ENCODE data around the gene KATNB1. TPM values are rescaled to one million over a fixed set of nuclear protein-coding genes. Genes with fewer than 3 reads are reported as not detected.
"Not testable (repeated sequence)": the region's sequence is repeated elsewhere in the genome, so short reads cannot be mapped to it uniquely, and the experiment has no call there.

KATNB1 gene
- total and polyA plus RNA-seq, 10 donors: 10.6 to 23.1 (median 17.0) TPM

GRCh38 chr16:57709663-57710062 lies 25.9 kb upstream of the KATNB1 start:
- no peaks in the 10 kb centered on the region for H3K36me3 ChIP-seq
- 72 to 94% (median 83%) methylated on average over 3 of the region's 3 CpGs for WGBS, 5 donors
- intact Hi-C loops (cut with DNase I; ENCODE audit: low total_unique reads): no loop called here
- H3K9me3 ChIP-seq: no peaks in the 10 kb centered on the region
- DNase-seq: peak; percentile 4
- H3K27ac ChIP-seq: no peak overlapping the region
- no peaks in the 10 kb centered on the region for H3K4me1 ChIP-seq
- H3K4me3 ChIP-seq: no peak overlapping the region
- H3K27me3 ChIP-seq (replicated peaks in 1 of 7): no peaks in the 10 kb centered on the region
- TF ChIP-seq CTCF (IDR thresholded peaks at IDR 0.05 in 8 of 11, conservative IDR thresholded peaks at IDR 0.05 in 3 of 11) (no peak), POLR2A (IDR thresholded peaks at IDR 0.05) (no peak), POLR2AphosphoS5 (IDR thresholded peaks at IDR 0.05) (no peak)

- WGBS, 5 donors: 70 to 83% (median 78%) methylated on average over 5 of the region's 5 CpGs
- Histone ChIP-seq H3K36me3 (no peaks in the 10 kb centered on the region), H3K27ac (no peak overlapping the region), H3K27me3 (replicated peaks in 1 of 7) (peaks cover 0 to 5% (median 0%) of the 10 kb centered on the region in 7 donors), H3K4me1 (no peaks in the 10 kb centered on the region), H3K4me3 (no peak overlapping the region), H3K9me3 (no peaks in the 10 kb centered on the region)
- intact Hi-C loops (cut with DNase I; ENCODE audit: low total_unique reads): no loop called here
- DNase-seq: peak; percentile 21
- TF ChIP-seq POLR2A (IDR thresholded peaks at IDR 0.05) (no peak), CTCF (IDR thresholded peaks at IDR 0.05 in 8 of 11, conservative IDR thresholded peaks at IDR 0.05 in 3 of 11) (no peak), POLR2AphosphoS5 (IDR thresholded peaks at IDR 0.05) (no peak)
Observed at GRCh38 chr16:57711346-57711745, 24.2 kb upstream of the KATNB1 start.

DNA sequence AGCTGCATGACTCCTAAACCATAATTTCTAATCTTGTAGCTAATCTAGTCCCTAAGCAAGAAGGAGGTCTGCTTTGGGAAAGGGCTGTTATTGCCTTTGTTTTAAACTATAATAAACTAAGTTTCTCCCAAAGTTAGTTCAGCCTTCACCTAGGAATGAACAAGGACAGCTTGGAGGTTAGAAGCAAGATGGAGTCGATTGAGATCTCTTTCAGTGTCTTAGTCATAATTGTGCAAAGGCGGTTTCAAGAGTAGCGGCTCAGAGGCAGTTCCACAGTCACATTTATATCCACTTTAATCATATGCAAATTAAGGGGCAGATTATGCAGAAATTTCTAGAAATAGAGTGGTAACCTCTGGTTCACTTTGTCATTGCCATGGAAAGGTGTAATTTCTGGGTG lies 23.6 kb upstream of the KATNB1 start:
- intact Hi-C loops (cut with DNase I; ENCODE audit: low total_unique reads): no loop called here
- no peaks in the 10 kb centered on the region for H3K4me1 ChIP-seq
- peaks cover 0 to 5% (median 0%) of the 10 kb centered on the region in 7 donors for H3K27me3 ChIP-seq (replicated peaks in 1 of 7)
- H3K36me3 ChIP-seq: no peaks in the 10 kb centered on the region
- WGBS, 5 donors: 85 to 97% (median 87%) methylated on average over 3 of the region's 3 CpGs
- H3K9me3 ChIP-seq: no peaks in the 10 kb centered on the region
- no peak for DNase-seq
- H3K27ac ChIP-seq: no peak overlapping the region
- no peak overlapping the region for H3K4me3 ChIP-seq
- TF ChIP-seq POLR2A (IDR thresholded peaks at IDR 0.05) (no peak), POLR2AphosphoS5 (IDR thresholded peaks at IDR 0.05) (no peak), CTCF (IDR thresholded peaks at IDR 0.05 in 8 of 11, conservative IDR thresholded peaks at IDR 0.05 in 3 of 11) (no peak)

- H3K36me3 ChIP-seq; H3K4me3 ChIP-seq; DNase-seq; H3K27ac ChIP-seq; H3K9me3 ChIP-seq; H3K4me1 ChIP-seq; H3K27me3 ChIP-seq (replicated peaks in 1 of 7); intact Hi-C loops (cut with DNase I; ENCODE audit: low total_unique reads): not testable (repeated sequence)
- 77 to 88% (median 84%) methylated on average over 6 of the region's 6 CpGs for WGBS, 5 donors
Observed at GRCh38 chr16:57712569-57712968, 23.0 kb upstream of the KATNB1 start.

GRCh38 chr16:57713596-57713995 lies 22.0 kb upstream of the KATNB1 start:
- peak; percentile 41 for DNase-seq
- Histone ChIP-seq H3K27me3 (replicated peaks in 1 of 7) (peaks cover 0 to 5% (median 0%) of the 10 kb centered on the region in 7 donors), H3K36me3 (no peaks in the 10 kb centered on the region), H3K4me1 (no peaks in the 10 kb centered on the region), H3K9me3 (no peaks in the 10 kb centered on the region), H3K4me3 (no peak overlapping the region), H3K27ac (no peak overlapping the region)
- intact Hi-C loops (cut with DNase I; ENCODE audit: low total_unique reads): no loop called here
- TF ChIP-seq POLR2AphosphoS5 (IDR thresholded peaks at IDR 0.05) (no peak), CTCF (IDR thresholded peaks at IDR 0.05 in 8 of 11, conservative IDR thresholded peaks at IDR 0.05 in 3 of 11) (no peak), POLR2A (IDR thresholded peaks at IDR 0.05) (no peak)
- 80 to 99% (median 92%) methylated on average over 8 of the region's 8 CpGs for WGBS, 5 donors

All from spleen (tissue), 11 donors.